ENCODE measurements around the gene OR56A1.

Gene OR56A1

GRCh38 chr11:6025056-6025455 lies 5.5 kb downstream of the OR56A1 start:
- Histone ChIP-seq H3K9ac (ENCODE audit: low read length) (no peak overlapping the region), H3K36me3 (ENCODE audit: control insufficient read depth, insufficient read depth, low read length) (no peaks in the 10 kb centered on the region), H3K9me3 (ENCODE audit: control insufficient read depth, low read length) (no peaks in the 10 kb centered on the region), H3K4me3 (ENCODE audit: low read length) (no peak overlapping the region), H3K4me1 (ENCODE audit: control insufficient read depth, insufficient read depth, low read length) (no peaks in the 10 kb centered on the region), H3K27me3 (ENCODE audit: control insufficient read depth, insufficient read depth, low read length) (no peaks in the 10 kb centered on the region)

- no peaks in the 10 kb centered on the region for H3K36me3 ChIP-seq (ENCODE audit: control insufficient read depth, insufficient read depth, low read length)
- H3K9ac ChIP-seq (ENCODE audit: low read length), result no peak overlapping the region
- no peaks in the 10 kb centered on the region for H3K4me1 ChIP-seq (ENCODE audit: control insufficient read depth, insufficient read depth, low read length)
- H3K9me3 ChIP-seq (ENCODE audit: control insufficient read depth, low read length), result no peaks in the 10 kb centered on the region
- H3K27me3 ChIP-seq (ENCODE audit: control insufficient read depth, insufficient read depth, low read length), result no peaks in the 10 kb centered on the region
- H3K4me3 ChIP-seq (ENCODE audit: low read length), result no peak overlapping the region
These were observed 7.6 kb downstream of the OR56A1 start for GRCh38 chr11:6022956-6023355.

GRCh38 chr11:6013042-6013441 lies 17.5 kb downstream of the OR56A1 start:
- Histone ChIP-seq H3K36me3 (ENCODE audit: control insufficient read depth, insufficient read depth, low read length) (no peaks in the 10 kb centered on the region), H3K9ac (ENCODE audit: low read length) (no peak overlapping the region), H3K27me3 (ENCODE audit: control insufficient read depth, insufficient read depth, low read length) (no peaks in the 10 kb centered on the region), H3K4me1 (ENCODE audit: control insufficient read depth, insufficient read depth, low read length) (peaks cover 4% of the 10 kb centered on the region), H3K9me3 (ENCODE audit: control insufficient read depth, low read length) (no peaks in the 10 kb centered on the region), H3K4me3 (ENCODE audit: low read length) (no peak overlapping the region)

GRCh38 chr11:6012035-6012668 lies 18.4 kb downstream of the OR56A1 start:
- no peaks in the 10 kb centered on the region for H3K36me3 ChIP-seq (ENCODE audit: control insufficient read depth, insufficient read depth, low read length)
- no peak overlapping the region for H3K4me3 ChIP-seq (ENCODE audit: low read length)
- H3K27me3 ChIP-seq (ENCODE audit: control insufficient read depth, insufficient read depth, low read length), result no peaks in the 10 kb centered on the region
- H3K9ac ChIP-seq (ENCODE audit: low read length), result no peak overlapping the region
- no peaks in the 10 kb centered on the region for H3K9me3 ChIP-seq (ENCODE audit: control insufficient read depth, low read length)
- H3K4me1 ChIP-seq (ENCODE audit: control insufficient read depth, insufficient read depth, low read length), result no peaks in the 10 kb centered on the region

GRCh38 chr11:6006846-6007245 lies 23.7 kb downstream of the OR56A1 start, which contains the start of gene OR56A4:
OR56A4 (minus strand) TSS chr11:6006946; CDS start chr11:6002992, 3,954 bp downstream.
- Histone ChIP-seq H3K36me3 (ENCODE audit: control insufficient read depth, insufficient read depth, low read length) (no peaks in the 10 kb centered on the region), H3K27me3 (ENCODE audit: control insufficient read depth, insufficient read depth, low read length) (no peaks in the 10 kb centered on the region), H3K4me3 (ENCODE audit: low read length) (no peak within 1 kb of the TSS), H3K9ac (ENCODE audit: low read length) (no peak within 1 kb of the TSS), H3K4me1 (ENCODE audit: control insufficient read depth, insufficient read depth, low read length) (no peaks in the 10 kb centered on the region), H3K9me3 (ENCODE audit: control insufficient read depth, low read length) (no peaks in the 10 kb centered on the region)

- Histone ChIP-seq H3K4me1 (ENCODE audit: control insufficient read depth, insufficient read depth, low read length) (no peaks in the 10 kb centered on the region), H3K27me3 (ENCODE audit: control insufficient read depth, insufficient read depth, low read length) (no peaks in the 10 kb centered on the region), H3K4me3 (ENCODE audit: low read length) (no peak overlapping the region), H3K36me3 (ENCODE audit: control insufficient read depth, insufficient read depth, low read length) (no peaks in the 10 kb centered on the region), H3K9ac (ENCODE audit: low read length) (no peak overlapping the region), H3K9me3 (ENCODE audit: control insufficient read depth, low read length) (no peaks in the 10 kb centered on the region)
These were observed 24.2 kb downstream of the OR56A1 start for GRCh38 chr11:6006395-6006794.

DNA sequence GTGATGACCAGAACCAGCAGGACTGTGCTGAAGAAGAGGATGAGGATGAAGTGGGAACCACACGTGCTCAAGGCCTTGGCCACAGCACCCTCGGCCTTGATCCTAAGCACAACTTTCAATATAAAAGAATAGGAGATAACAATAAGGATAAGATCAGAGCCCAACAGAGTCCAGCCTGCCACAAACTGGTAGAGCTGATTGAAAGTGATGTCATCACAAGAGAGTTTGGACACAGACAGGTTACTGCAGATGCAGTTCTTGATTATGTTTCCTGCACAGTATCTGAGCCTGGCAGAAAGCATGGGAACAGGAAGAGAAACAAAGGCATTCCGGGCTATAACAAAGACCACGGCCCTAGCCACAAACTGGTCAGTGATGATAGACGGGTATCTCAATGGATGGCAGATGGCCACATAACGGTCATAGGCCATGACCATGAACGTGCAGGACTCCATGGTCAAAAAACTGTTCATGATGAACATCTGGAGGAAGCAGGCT lies 28.3 kb downstream of the OR56A1 start:
- Histone ChIP-seq H3K4me1 (ENCODE audit: control insufficient read depth, insufficient read depth, low read length) (no peaks in the 10 kb centered on the region), H3K4me3 (ENCODE audit: low read length) (no peak overlapping the region), H3K9ac (ENCODE audit: low read length) (no peak overlapping the region), H3K9me3 (ENCODE audit: control insufficient read depth, low read length) (no peaks in the 10 kb centered on the region), H3K27me3 (ENCODE audit: control insufficient read depth, insufficient read depth, low read length) (no peaks in the 10 kb centered on the region), H3K36me3 (ENCODE audit: control insufficient read depth, insufficient read depth, low read length) (no peaks in the 10 kb centered on the region)

DNA sequence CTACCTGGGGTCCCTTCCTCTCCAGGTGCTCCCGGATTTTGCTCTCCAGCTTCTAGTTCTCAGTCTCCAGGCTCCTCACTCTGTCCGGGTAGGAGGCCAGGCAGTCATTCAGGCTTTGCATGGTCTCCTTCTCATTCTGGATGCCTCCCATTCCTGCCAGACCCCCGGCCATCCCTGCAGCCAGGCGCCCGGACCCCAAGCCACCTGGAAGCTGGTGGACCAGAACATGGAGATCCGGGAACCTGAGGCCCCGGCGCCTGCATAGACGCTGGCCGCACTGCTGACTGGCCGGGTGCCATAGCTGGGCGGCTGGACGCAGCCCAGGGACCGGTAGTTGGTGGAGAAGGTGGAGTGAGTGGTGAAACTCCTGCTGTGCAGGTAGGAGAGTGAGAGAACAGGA lies 35.8 kb downstream of the OR56A1 start:
- Histone ChIP-seq H3K4me1 (ENCODE audit: control insufficient read depth, insufficient read depth, low read length) (no peaks in the 10 kb centered on the region), H3K36me3 (ENCODE audit: control insufficient read depth, insufficient read depth, low read length) (no peaks in the 10 kb centered on the region), H3K27me3 (ENCODE audit: control insufficient read depth, insufficient read depth, low read length) (no peaks in the 10 kb centered on the region), H3K9ac (ENCODE audit: low read length) (no peak overlapping the region), H3K9me3 (ENCODE audit: control insufficient read depth, low read length) (no peaks in the 10 kb centered on the region), H3K4me3 (ENCODE audit: low read length) (no peak overlapping the region)

DNA sequence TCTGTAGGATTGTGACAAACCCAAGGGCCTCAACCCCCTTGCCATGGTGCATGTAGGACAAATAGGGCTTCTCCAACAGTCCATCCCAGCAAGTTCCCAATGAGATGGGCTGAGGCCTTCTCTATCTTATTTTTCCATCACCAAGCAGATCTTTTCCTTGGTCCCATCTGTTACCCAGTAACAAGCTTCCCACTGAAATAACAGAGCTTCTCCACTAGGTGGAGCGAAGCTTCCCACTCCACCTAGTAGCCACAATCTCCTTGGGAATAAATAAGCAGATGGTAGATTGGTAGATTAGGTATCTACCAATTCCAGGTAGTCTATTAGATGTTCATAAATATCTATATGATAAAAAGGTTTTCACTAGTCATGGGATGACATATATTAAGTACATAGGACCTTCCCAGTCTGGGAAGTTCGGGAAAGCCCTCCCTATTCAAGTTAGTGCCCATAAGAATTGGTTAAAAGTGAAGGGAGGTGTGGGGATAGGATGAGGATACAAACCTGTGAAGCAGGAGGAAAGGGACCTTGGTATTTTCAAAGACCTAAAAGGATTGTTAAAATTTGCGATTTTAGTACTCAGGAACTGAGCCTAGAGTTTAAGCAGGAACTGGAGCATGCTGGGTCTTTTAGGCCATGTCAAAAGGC lies 37.8 kb downstream of the OR56A1 start:
- Histone ChIP-seq H3K4me1 (ENCODE audit: control insufficient read depth, insufficient read depth, low read length) (no peaks in the 10 kb centered on the region), H3K4me3 (ENCODE audit: low read length) (no peak overlapping the region), H3K9me3 (ENCODE audit: control insufficient read depth, low read length) (no peaks in the 10 kb centered on the region), H3K36me3 (ENCODE audit: control insufficient read depth, insufficient read depth, low read length) (no peaks in the 10 kb centered on the region), H3K27me3 (ENCODE audit: control insufficient read depth, insufficient read depth, low read length) (no peaks in the 10 kb centered on the region), H3K9ac (ENCODE audit: low read length) (no peak overlapping the region)

- Histone ChIP-seq H3K27me3 (ENCODE audit: control insufficient read depth, insufficient read depth, low read length) (no peaks in the 10 kb centered on the region), H3K4me1 (ENCODE audit: control insufficient read depth, insufficient read depth, low read length) (no peaks in the 10 kb centered on the region), H3K36me3 (ENCODE audit: control insufficient read depth, insufficient read depth, low read length) (no peaks in the 10 kb centered on the region), H3K9me3 (ENCODE audit: control insufficient read depth, low read length) (no peaks in the 10 kb centered on the region), H3K9ac (ENCODE audit: low read length) (no peak overlapping the region), H3K4me3 (ENCODE audit: low read length) (no peak overlapping the region)
These were observed 38.4 kb downstream of the OR56A1 start for GRCh38 chr11:5992150-5992549.

- Histone ChIP-seq H3K9ac (ENCODE audit: low read length) (no peak overlapping the region), H3K27me3 (ENCODE audit: control insufficient read depth, insufficient read depth, low read length) (no peaks in the 10 kb centered on the region), H3K4me1 (ENCODE audit: control insufficient read depth, insufficient read depth, low read length) (no peaks in the 10 kb centered on the region), H3K36me3 (ENCODE audit: control insufficient read depth, insufficient read depth, low read length) (no peaks in the 10 kb centered on the region), H3K9me3 (ENCODE audit: control insufficient read depth, low read length) (no peaks in the 10 kb centered on the region), H3K4me3 (ENCODE audit: low read length) (no peak overlapping the region)
These were observed 41.4 kb downstream of the OR56A1 start for GRCh38 chr11:5989203-5989602.

DNA sequence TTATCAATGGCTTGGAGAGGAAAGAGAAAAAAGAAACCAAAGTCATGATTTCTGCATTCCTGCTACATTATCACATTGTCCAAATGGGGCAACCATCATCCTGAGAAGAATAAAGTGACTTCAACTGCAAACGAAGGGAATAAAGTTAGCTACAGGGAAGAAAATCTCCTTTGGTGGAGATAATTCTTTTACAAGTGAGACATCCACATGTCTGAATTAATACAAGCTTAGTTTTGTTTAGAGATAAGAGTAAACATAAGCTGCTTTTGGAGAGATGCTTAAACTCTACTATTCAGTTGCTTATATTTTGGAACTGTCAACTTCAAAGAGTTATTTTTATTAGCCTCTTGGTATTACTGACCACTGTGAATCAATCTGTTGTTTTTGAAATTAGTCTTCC lies 43.7 kb downstream of the OR56A1 start, which contains the start of gene OR52L1:
Gene OR52L1 (minus strand): TSS at position 101 of the 400 bp plus-strand sequence. CDS start 55 bp downstream, at position 46.
- Histone ChIP-seq H3K4me3 (ENCODE audit: low read length) (no peak within 1 kb of the TSS), H3K9me3 (ENCODE audit: control insufficient read depth, low read length) (no peaks in the 10 kb centered on the region), H3K9ac (ENCODE audit: low read length) (no peak within 1 kb of the TSS), H3K27me3 (ENCODE audit: control insufficient read depth, insufficient read depth, low read length) (no peaks in the 10 kb centered on the region), H3K36me3 (ENCODE audit: control insufficient read depth, insufficient read depth, low read length) (no peaks in the 10 kb centered on the region), H3K4me1 (ENCODE audit: control insufficient read depth, insufficient read depth, low read length) (no peaks in the 10 kb centered on the region)

Measured in mucosa of stomach (tissue), 1 donor.